Measurements from ENCODE around the gene LAMC3.

GRCh38 chr9:130977811-130978221 lies 31.2 kb upstream of the LAMC3 start:
- TF ChIP-seq POLR2A (IDR thresholded peaks at IDR 0.05; ENCODE audit: low read depth, low read length): no peak
- TF ChIP-seq POLR2AphosphoS5 (IDR thresholded peaks at IDR 0.05; ENCODE audit: low read depth, low read length): no peak

Data from GM12892 (cell line).